Fibroblast of mammary gland (primary cell): Measurements from ENCODE around the gene PAX6.

ENCODE experiments used
- DNase-seq: peaks from one replicate; pipeline ENCODE4 v3.0.0-alpha.2; 2010; ENCODE audit warnings: low read depth
- H3K4me3 ChIP-seq: 2 replicates; pipeline ENCODE4 v1.5.1; 2011; ENCODE audit warnings: low read depth, mild to moderate bottlenecking, low read length, moderate library complexity; ENCODE audit not compliant: control insufficient read depth
- CTCF ChIP-seq: conservative IDR thresholded peaks from 2 replicates; pipeline ENCODE4 v1.5.1; 2011; ENCODE audit warnings: low read depth, low read length, inconsistent platforms; ENCODE audit not compliant: control insufficient read depth, insufficient read depth

PAX6 gene

GRCh38 chr11:31808721-31809540 is 2.2 kb downstream of the PAX6 start:
- no peak for TF ChIP-seq CTCF

GRCh38 chr11:31807799-31808667 is 3.1 kb downstream of the PAX6 start:
- TF ChIP-seq CTCF = no peak
- no peak overlapping the region for H3K4me3 ChIP-seq
- DNase-seq = no peak

More at GRCh38 chr11:31808721-31809540, 2.2 kb downstream of the PAX6 start:
- no peak for DNase-seq
- no peak overlapping the region for H3K4me3 ChIP-seq

- DNase-seq = no peak
- H3K4me3 ChIP-seq = no peak overlapping the region
- no peak for TF ChIP-seq CTCF
These were observed 4.0 kb downstream of the PAX6 start for GRCh38 chr11:31806928-31807798.

- no peak for TF ChIP-seq CTCF
- no peak overlapping the region for H3K4me3 ChIP-seq
- DNase-seq = no peak
These were observed 4.8 kb downstream of the PAX6 start for GRCh38 chr11:31806186-31806927.

- no peak for TF ChIP-seq CTCF
- no peak for DNase-seq
- no peak overlapping the region for H3K4me3 ChIP-seq
These were observed 5.4 kb downstream of the PAX6 start for GRCh38 chr11:31805629-31806185.
